Measurements from ENCODE around the gene WDR35. TPM values are rescaled to one million over a fixed set of nuclear protein-coding genes. Genes with fewer than 3 reads are reported as not detected.

Gene WDR35
- total and polyA plus RNA-seq, 2 donors (not counting 3 experiments of a cell fraction or from before 2014, with no cell fraction given), result 3.6 to 8.0 TPM

DNA sequence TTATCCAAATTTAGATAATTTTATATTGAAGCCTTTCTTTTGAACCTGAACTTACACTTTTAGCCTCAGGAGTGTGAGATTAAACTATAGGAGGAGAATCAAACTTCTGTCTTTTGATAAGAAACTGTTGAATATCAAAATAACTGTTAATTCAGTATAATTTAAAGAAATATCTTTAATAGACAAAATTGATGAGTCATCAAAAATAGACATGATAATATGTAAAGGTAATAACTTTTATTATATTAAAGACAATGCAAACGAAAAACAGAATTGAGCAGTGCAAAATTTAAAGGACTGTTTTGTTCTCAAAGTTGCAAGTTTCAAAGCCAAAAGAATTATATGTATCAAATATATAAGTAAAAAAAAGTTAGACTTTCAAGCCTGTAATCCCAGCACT lies 2.0 kb upstream of the WDR35 start:
- H4K20me1 ChIP-seq (replicated peaks; ENCODE audit: control insufficient read depth, extremely low read depth, insufficient read depth, low read length), result no peaks in the 10 kb centered on the region
- DNase-seq (ENCODE audit: low read depth, low spot score), result no peak
- intact Hi-C loops (cut with micrococcal nuclease) (no loop called here), dilution Hi-C loops (cut with MboI; ENCODE audit: extremely low pct_ligation_motif_present, low sequenced_read_pairs) (no loop called here)
- FAIRE-seq, result no peak
- peaks cover 13% of the 10 kb centered on the region for H3K4me1 ChIP-seq (ENCODE audit: control insufficient read depth, extremely low read depth, insufficient read depth, low read length)
- no TSS peak for BruUV-seq (replicated peaks)
- no peak overlapping the region for H3K27ac ChIP-seq (ENCODE audit: insufficient read depth, low read depth, low read length)
- H3K27me3 ChIP-seq (ENCODE audit: control insufficient read depth in 2 of 2, insufficient read depth in 2 of 2, low read length in 2 of 2), result no peaks in the 10 kb centered on the region
- no peaks in the 10 kb centered on the region for H3K36me3 ChIP-seq (ENCODE audit: control insufficient read depth in 2 of 2, extremely low read depth in 1 of 2, insufficient read depth in 2 of 2, low read length in 2 of 2)
- ChIA-PET CTCF (no interaction called here), POLR2A (no interaction called here)
- no peaks in the 10 kb centered on the region for H3K9me3 ChIP-seq (replicated peaks; ENCODE audit: control insufficient read depth, insufficient read depth, low read length)
- H3K4me3 ChIP-seq (replicated peaks in 1 of 3; ENCODE audit: insufficient read depth in 1 of 3, low read depth in 1 of 3, low read length in 3 of 3), result no peak overlapping the region
- no peak overlapping the region for H3K9ac ChIP-seq (replicated peaks; ENCODE audit: extremely low read depth, insufficient read depth, low read length)
- peaks cover 8% of the 10 kb centered on the region for H3K79me2 ChIP-seq (ENCODE audit: control insufficient read depth, insufficient read depth, low read length)
- H3K9me1 ChIP-seq (replicated peaks; ENCODE audit: control insufficient read depth, extremely low read depth, insufficient read depth, low read length), result no peaks in the 10 kb centered on the region
- no peak overlapping the region for H2AFZ ChIP-seq (ENCODE audit: low read depth, low read length)
- TF ChIP-seq, protein P1, sequence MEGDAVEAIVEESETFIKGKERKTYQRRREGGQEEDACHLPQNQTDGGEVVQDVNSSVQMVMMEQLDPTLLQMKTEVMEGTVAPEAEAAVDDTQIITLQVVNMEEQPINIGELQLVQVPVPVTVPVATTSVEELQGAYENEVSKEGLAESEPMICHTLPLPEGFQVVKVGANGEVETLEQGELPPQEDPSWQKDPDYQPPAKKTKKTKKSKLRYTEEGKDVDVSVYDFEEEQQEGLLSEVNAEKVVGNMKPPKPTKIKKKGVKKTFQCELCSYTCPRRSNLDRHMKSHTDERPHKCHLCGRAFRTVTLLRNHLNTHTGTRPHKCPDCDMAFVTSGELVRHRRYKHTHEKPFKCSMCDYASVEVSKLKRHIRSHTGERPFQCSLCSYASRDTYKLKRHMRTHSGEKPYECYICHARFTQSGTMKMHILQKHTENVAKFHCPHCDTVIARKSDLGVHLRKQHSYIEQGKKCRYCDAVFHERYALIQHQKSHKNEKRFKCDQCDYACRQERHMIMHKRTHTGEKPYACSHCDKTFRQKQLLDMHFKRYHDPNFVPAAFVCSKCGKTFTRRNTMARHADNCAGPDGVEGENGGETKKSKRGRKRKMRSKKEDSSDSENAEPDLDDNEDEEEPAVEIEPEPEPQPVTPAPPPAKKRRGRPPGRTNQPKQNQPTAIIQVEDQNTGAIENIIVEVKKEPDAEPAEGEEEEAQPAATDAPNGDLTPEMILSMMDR (IDR thresholded peaks at IDR 0.05; ENCODE audit: extremely low read depth in 1 of 2, insufficient read depth in 1 of 2, low read depth in 1 of 2, low read length in 2 of 2), result no peak
- TF ChIP-seq GATA2 (IDR thresholded peaks at IDR 0.05; ENCODE audit: insufficient read depth, insufficient read length, low read depth, low read length), result no peak
- TF ChIP-seq JUN (IDR thresholded peaks at IDR 0.05; ENCODE audit: borderline replicate concordance, insufficient read depth, insufficient read length, low read depth), result no peak
- no peak for TF ChIP-seq MYC (IDR thresholded peaks at IDR 0.05; ENCODE audit: low read depth, low read length)
- TF ChIP-seq, protein P2, sequence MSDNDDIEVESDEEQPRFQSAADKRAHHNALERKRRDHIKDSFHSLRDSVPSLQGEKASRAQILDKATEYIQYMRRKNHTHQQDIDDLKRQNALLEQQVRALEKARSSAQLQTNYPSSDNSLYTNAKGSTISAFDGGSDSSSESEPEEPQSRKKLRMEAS (IDR thresholded peaks at IDR 0.05; ENCODE audit: insufficient read depth, insufficient read length), result no peak
- no peak for TF ChIP-seq POLR2A (IDR thresholded peaks at IDR 0.05; ENCODE audit: low read depth, low read length)
- no peak for TF ChIP-seq POLR2AphosphoS5 (IDR thresholded peaks at IDR 0.05; ENCODE audit: insufficient read depth, low read depth, low read length)
- no peak for TF ChIP-seq EZH2 (IDR thresholded peaks at IDR 0.05; ENCODE audit: borderline replicate concordance, low read depth, low read length, severe bottlenecking)
- TF ChIP-seq FOS (IDR thresholded peaks at IDR 0.05; ENCODE audit: borderline replicate concordance, insufficient read depth, low read length), result no peak
- no peak overlapping the region for H3K4me2 ChIP-seq (ENCODE audit: insufficient read depth, low read length)
